NCI-H2227 treated with DMSO at 0.1 percent for 48 hours (cell line): ENCODE results near the gene NECAB2.

Experiments
- DNase-seq: peaks from one replicate; lab custom pipeline; 2025; lab: John Stamatoyannopoulos, UW

The NECAB2 gene

GRCh38 chr16:84045001-84045817 lies 77.2 kb downstream of the NECAB2 start:
- DNase-seq = no peak

- DNase-seq = no peak
Measured at GRCh38 chr16:84045818-84046470, 77.9 kb downstream of the NECAB2 start.

- no peak for DNase-seq
Measured at GRCh38 chr16:84047206-84047605, 79.2 kb downstream of the NECAB2 start.

- DNase-seq = no peak
Measured at GRCh38 chr16:84047626-84048025, 79.6 kb downstream of the NECAB2 start.

- no peak for DNase-seq
Measured at GRCh38 chr16:84048270-84048669, 80.2 kb downstream of the NECAB2 start.

GRCh38 chr16:84048871-84049270 lies 80.8 kb downstream of the NECAB2 start:
- DNase-seq = no peak

DNA sequence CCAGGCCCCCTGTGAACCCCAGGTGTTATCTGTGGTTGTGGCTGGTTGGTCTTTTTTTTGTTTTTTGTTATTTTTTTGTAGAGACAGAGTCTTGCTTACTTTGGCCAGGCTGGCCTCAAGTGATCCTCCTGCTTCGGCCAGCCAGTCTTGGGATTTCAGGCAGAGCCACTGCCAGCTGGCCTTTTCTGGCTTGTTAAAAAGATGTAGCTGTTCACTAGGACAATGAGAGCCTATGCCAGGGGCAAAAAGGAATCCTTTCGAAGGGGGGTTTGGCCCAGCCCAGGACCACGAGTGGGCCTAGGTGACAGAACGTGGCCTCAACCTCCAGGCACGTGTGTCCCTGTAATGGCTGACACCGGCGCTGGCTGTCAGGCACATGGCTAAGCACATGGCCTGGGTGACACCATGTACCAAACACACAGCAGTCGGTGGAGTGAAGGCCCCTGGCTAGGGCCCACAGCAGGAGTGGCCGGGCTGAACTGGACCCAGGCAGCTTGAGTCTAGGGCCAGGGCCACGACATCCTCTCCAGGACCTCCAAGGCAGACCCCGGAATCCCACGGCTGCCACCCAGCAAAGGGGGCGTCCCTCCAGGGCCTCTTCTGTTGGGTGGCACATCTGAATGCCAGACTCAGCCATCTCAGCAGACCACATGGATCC lies 81.5 kb downstream of the NECAB2 start:
- no peak for DNase-seq

- no peak for DNase-seq
Measured at GRCh38 chr16:84050316-84050715, 82.3 kb downstream of the NECAB2 start.

DNA sequence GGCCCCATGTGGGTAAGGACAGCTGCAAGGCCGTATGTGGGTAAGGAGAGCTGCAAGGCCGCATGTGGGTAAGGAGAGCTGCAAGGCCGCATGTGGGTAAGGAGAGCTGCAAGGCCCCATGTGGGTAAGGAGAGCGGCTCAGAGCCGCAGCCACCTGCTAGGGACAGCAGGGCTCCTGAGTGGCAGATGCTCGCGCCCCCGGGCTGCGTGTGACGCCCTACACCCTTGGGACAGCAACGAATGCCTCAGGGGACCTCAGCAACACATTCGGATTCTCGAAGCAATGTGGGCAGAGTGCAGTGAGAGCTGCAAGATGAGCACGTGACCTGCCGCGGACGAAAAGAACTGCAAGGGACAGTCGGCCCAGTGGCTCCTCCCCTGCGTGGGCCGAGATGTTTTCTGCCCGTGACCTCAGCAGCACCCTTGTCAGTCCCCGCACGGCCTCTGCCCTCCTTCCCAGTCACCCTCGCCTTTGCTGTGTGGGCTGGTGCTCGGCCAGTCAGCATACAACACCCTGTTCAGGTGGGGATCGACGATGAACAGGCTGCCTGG lies 84.1 kb downstream of the NECAB2 start:
- DNase-seq = no peak
